HG03457 (cell line): ENCODE results near the gene RUFY1.

Source experiments
- ATAC-seq: cut with Tn5 transposase; IDR thresholded peaks from one replicate; pipeline ENCODE4 v1.9.1; 2021; ENCODE audit warnings: moderate number of reproducible peaks; ENCODE audit not compliant: unreplicated experiment

Gene RUFY1

DNA sequence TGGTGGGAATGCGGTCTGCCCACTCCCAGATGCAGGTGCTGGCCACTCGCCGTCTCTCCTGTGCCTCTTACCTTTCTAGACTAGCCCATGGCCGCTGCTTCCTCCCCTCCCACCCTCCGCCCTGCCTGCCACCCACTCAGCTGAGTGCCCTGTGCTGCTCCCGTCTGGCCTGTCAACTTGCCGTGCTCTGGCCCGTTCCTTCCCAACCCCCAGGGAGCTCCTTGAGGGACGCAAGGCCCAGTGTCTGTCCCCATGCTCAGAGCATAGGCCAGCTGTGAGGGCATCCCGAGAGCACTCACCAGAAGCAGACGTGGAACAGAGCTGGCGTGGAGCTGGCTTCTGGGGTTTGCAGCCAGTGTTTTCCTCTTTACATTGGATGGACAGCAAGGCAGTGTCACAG is 53.0 kb downstream of the RUFY1 start:
- ATAC-seq: no peak

DNA sequence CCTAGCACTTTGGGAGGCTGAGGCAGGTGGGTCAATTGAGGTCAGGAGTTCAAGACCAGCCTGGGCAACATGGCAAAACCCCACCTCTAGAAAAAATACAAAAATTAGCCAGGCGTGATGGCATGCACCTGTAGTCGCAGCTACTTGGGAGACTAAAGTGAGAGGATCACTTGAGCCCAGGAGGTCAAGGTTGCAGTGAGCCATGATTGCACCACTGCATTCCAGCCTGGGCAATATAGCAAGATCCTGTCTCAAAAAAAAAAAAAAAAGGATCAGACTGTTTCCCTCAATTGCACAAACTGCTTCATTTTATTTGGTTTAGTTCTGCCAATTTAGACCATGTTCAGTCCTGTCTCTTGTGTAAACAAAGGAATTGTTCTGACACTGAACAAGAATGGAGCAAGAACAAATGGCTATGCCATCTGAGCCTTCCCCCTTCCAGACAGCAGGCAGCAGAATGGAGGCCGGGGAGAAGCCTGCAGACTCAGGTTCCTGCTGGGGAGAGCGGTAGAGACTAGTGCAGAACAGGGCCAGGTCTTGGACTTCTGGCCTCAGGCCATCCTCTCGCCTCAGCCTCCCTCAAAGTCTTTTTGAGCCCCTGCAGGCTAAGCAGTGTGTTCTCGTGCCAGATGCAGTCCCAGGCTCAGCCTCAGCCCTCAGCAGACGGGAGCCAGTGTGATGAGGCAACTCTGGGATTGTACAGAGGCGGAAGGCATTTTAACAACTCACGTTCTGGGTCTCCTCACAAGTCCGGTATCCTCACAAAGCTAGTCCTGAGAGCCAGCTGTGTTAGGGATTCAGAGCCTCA is 54.9 kb downstream of the RUFY1 start:
- no peak for ATAC-seq

DNA sequence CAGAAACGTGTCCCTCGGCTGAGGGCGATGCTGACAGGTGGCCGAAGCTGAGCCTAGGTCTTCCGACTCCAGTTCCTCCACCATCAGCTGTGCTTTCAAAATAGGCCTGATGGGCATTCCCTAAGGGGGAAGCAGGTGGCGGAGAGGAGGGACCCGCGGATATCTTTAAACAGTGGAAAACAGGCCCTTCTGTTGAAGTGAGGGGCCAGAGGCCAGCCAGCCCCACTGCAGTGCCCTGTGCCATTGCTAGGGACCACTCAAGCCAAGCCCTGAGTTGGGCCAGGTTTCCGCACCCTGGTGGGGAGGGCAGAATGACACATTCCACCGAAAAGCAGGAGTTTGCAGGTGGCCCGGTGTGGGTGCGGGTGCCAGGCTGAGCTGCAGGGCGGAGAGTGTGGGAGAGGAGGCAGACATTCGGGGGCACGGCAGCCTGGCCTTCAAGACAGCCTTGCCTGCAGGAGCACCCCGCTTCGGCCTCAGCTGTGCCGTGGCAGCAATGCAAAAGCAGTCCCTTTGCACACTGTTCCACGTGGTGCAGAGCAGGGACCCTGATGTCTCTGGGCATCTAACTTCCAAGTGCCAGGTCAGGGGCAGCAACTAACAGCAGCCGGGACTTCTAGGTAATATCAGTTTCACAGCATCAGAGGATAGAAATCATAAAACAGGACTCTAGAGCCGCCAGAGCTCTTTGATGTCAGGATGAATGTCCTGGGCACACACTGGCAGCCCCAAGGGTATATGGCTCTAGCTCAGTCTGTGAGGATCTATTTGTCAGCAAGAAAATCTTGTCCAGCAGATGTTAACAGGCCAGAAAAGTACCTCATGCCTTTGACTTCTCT is 55.9 kb downstream of the RUFY1 start:
- ATAC-seq: no peak

DNA sequence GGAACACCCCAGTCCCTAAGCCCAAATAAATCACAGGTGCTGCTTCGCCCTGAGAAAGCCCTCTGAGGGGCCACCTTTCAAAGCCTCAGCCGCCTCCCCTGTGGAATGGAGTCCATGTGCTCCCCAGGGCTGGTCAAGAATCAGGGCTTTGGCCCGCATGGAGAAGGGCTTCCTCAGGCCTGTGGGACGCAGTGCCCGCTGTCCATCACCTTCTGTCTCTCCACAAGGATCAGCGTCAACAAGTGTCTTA is 56.5 kb downstream of the RUFY1 start:
- no peak for ATAC-seq

DNA sequence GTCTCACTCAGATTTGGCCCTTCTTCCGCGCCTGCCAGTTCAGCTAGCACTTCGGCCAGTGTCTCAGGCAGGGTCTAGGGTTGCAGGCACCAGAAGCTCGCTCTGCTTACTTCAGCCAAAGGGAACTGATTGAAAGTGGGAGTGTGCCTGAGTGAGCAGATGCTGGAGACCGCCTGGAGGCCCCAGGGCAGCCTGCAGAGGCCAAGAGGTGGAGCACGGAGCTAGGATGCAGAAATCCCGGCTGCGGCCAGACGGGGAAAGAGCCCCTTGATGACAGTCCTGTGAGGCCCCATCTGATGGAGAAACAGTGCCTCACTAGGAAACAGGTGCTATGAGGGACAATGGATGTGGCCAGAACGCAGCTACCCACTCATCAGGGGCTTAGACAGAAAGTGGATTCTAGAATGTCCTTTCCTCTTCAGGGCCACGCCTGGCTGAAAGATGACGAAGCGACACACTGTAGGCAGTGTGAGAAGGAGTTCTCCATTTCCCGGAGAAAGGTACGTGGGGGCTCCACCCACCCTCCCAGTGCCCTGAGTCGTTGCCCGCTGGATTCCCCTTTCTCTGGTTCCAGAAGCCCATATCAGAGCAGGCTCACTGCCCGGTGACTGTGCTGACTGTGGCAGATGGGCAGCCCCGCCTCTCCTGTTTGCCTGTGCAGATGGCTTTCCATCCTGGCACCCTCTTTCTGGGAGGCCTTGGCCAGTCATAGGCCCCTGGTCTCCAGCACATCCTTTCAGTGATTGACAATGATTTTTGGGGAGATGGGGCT is 57.0 kb downstream of the RUFY1 start:
- no peak for ATAC-seq

DNA sequence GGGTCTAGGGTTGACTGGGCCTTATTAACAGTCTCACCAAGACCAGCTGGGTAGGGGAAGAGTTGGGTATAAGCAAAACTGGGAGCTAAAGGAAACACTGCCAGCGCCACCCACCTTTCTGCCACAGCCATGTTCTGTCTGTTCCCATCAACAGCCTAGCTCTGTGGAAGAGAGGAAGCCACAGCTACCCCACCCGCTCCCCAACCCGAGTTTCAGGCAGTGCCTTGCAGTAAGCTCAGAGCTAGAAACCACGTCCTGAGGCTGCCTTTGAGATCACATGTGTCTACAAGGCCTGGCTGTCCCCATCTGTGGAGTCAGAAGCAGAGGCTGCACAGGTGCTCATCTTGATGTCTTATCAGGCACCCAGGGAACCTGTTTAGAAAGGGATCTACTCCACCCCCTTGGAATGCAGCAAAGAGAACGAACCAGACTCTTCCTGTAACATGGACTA is 57.8 kb downstream of the RUFY1 start:
- no peak for ATAC-seq

DNA sequence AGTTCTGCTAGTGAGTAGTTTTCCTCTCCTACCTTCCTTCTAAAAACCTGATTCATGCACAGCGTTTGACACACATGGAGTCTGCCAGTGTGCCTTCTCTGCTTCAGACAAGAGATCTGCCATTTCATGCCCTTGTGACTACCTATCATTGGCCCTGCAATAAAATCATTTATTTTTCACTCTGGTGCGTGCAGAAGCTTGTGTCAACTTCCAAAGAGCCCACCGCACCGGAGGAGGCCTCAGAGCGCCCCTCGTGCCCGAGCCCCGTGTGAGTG is 59.4 kb downstream of the RUFY1 start:
- ATAC-seq: no peak

DNA sequence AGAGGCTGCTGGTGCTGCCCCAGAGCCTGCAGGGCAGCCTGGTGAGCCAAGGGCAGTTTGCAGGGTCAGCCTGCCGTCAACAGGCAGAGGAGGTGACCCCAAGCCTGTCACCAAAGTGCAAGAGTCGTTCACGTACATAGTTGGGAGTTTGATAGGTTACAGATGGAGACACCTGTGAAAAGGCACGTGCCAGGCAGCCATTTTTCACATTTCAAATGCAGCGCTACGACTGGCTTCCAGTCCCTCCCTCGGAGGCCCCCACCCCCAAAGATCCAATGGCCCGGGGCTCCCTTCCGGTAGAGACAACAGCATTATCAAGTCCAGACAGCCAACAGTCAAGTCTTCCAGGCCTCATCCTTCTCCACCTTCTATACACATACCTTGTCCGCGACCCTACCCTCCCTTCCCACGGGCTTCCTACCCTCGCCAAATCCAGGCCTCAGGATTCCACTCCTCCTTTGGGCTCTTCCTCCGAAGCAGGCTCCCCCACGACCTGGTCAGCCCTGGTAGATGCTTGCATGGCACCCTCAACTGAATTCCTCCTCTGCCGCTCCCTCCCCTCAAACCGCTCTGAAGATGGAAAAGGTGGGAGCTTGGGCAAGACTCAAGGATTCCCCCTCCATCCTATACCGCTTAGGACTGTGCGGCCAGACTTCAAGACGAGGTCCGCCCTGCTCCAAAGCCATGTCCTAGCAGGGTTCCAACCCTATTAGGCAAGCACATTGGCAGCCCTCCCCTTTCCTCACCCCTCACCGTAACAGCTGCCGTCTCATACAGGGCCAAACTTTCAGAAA is 60.0 kb downstream of the RUFY1 start:
- no peak for ATAC-seq

DNA sequence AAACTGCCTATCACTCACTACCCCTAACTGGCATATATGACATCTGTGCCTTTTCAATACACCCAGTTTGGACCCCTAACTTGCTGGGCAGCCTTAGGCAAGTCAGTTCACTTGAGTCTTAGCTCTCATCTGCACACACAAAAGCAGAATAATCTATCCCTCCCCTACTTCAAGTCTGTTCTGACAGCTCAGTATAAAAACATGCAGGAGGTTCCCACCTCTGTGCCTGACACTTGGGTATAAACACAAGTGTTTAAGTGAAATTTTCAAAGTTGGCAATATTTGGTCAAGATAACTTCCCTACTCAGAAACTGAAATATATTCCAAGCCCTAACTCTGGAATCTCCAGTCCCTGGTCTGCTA is 60.5 kb downstream of the RUFY1 start:
- ATAC-seq: no peak

DNA sequence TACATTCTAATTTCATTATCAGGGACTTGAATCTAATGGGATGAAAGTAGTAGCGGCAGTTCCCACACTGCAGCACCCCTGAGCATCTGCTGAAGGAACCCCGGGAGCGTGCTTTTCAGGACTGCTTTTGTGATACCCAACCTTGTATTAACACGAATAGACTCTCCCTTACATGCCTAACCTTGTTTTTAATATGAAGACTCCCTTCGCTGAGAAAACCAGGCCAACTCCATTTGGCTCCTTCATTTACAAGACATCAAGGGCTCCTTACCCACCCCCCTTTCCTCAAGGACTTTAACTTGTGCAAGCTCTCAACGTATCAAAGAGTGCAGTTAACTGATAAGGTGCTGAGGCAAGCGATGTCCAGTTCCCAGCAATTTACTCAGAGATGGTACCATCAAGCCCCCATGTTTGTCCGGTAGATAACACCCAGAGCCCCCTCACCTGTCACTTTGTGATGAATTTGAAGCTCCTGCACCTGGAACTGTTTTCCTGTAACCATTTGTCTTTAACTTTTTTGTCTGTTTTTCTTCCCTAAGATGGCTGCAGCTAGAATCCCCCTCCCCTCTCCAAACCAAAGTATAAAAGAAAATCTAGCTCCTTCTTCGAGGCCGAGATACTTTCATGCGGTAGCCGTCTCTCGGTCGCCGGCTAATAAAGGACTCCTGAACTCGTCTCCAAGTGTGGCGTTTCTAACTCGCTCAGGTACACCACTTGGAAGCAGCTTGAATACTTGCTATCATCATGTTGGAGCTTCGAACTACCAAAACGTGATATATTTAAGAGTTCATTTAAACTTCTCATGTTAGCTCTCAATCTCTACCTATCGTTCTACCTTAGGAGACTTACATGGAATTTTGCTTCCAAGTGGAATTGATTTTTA is 62.5 kb downstream of the RUFY1 start:
- no peak for ATAC-seq

DNA sequence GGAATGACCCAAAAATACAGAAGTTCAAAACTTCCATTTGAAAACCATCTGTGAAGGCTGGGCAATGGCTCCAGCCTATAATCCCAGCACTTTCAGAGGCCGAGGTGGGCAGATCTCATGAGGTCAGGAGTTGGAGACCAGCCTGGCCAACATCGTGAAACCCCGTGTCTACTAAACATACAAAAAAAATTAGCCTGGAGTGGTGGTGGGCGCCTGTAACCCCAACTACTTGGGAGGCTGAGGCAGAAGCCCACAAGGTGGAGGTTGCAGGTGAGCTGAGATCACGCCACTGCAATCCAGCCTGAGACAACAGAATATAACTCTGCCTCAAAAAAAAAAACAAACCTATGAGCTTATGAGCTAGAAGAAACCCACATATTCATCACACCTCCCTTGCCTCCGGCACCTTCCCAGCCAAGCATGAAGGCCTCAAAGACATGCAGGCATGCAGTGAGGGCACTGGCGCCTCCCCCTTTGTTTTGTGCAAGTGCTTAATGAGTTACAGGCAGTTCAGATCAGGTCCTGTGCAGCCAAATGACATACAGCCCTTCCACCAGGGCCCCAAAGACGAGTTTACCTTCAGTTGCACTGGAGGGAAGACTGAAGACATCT is 63.2 kb downstream of the RUFY1 start:
- no peak for ATAC-seq

DNA sequence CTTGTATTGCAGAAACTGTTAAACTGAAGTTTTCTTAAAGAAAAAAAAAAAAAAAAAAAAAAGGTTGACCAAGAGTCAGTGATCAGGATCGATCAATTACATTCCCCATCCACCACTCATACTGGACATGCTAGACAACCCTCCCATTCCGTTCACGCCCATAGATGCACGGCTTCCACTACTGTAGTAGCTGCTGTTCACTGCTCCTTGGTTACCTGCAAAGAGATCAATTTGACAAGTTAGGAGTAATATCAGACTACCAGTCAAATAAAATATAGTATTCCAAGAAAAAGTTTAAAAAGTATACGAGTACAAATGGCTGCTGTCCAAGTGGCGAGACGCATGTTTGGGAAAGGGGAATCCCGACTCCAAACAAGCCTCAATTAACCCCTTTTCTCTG is 64.4 kb downstream of the RUFY1 start:
- ATAC-seq: no peak

DNA sequence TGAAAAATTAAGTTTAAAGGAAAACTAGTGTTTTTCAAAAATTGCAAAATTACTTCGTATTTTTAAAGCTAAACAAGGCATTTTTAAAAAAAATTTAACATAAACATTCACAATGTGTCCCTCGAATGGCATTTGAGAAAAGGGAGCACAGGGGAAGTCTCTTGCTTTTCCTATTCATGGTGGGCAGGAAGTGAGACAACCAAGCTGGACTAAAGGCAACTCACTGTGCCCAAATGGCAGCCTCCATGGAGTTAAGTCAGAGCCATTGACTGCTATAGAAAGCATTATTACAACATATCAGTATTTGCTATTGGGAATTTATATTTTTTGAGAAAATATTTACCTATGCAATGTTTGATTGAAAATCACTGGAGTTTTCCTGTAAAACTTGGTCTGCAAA is 64.8 kb downstream of the RUFY1 start:
- ATAC-seq: no peak

DNA sequence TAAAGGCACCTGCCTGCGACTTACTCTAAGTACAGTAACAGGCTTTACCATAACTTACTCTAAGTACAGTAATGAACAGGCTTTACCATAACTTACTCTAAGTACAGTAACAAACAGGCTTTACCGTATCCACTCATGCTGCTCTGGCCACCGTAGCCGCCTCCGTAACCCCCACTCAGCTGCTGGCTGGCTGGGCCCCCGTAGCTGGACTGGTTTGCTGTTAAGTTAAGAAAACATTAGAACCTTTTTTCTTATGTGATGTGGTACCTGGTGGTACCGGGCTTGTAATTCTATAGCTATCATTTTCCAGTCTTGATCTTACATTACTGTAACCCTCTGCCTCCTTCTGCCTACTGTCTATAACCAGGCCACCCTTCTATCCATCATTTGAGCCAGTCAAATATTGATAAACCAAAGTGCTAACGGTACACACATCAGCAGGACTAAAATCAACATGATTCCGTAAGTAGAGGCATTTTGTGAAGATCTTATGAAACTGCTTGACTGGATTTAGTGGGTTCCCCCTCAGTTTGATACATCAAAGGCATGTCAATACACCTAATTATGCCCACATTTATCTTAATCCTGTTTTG is 65.7 kb downstream of the RUFY1 start:
- ATAC-seq: no peak

DNA sequence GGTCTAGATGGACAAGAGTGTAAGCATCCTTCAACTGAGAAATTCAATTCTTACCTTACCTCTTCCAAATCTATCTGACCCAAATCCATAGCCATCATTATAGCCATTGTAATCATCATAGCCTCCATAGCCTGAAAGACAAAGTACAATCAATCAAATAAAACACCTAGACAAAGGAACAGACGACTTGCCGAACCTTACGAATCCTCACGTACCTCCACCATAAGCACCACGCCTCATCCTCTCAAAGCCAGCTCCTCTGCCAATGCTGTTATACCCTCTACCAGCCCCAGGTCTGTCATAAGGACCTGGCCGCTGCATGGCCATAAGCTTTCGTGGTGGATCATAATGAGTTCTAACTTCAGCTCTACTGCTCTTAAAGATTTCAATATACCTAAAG is 67.6 kb downstream of the RUFY1 start:
- ATAC-seq: no peak

DNA sequence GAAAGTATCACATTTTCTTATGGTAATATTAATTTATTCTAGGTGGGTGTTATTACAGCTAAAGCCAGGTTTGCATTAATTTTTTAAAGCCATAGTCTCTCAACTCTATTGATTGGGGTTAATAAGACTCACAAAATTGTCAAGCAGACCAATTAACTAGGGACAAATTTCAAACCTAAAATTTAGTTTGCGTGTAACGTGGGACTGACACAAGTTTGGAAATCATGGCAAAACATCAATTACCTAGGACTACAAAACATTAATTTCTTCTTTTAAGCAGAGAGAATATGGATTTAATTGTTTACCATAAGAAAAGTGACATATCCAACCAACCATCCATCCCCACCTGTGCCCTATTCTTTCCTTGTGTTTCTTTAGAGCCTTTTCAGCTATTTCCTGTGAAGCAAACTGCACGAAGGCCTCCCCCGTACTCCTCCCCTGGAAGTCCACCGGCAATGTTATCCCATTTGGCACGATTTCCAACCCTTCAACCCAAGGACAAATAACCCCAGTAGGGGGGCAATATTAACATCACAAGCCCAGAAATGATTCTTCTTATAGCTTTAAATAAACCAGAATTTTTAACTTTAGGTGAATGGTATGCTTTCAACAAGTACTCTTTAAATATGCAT is 68.7 kb downstream of the RUFY1 start:
- ATAC-seq: no peak

DNA sequence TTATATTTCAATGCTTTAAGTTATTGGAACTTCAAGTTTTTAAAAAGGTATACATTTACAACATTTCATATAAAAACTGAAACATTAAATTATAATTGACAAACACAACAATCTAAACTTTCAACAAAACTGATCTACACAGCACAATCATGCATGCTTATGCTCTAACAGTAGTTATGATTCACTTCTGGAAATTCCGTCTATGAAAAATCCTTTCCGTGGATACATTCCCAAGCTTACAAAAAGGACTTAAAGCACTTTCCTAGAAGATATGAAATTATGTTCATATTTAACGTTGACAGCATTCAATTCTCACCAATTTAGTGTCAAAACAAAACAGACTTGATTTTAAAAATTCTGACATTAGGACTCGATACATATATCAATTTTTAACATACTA is 69.4 kb downstream of the RUFY1 start:
- no peak for ATAC-seq

DNA sequence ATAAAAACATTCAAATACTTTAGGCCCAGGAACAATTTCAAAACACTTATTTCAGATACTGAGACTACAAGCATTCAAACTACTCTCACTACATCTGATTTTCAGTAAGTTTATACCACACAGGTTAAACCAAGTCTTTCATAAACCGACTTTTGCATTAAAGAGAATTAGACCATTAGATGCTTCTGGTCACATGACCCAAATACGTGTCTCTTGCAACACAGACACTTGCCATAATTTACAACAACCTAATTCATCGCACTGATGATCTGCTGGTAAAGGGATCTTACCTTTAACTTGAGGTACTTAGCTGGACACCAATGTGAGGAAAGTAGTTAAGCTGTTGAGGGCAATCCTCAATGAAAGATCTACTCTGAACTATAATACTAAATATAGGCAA is 69.9 kb downstream of the RUFY1 start:
- no peak for ATAC-seq

DNA sequence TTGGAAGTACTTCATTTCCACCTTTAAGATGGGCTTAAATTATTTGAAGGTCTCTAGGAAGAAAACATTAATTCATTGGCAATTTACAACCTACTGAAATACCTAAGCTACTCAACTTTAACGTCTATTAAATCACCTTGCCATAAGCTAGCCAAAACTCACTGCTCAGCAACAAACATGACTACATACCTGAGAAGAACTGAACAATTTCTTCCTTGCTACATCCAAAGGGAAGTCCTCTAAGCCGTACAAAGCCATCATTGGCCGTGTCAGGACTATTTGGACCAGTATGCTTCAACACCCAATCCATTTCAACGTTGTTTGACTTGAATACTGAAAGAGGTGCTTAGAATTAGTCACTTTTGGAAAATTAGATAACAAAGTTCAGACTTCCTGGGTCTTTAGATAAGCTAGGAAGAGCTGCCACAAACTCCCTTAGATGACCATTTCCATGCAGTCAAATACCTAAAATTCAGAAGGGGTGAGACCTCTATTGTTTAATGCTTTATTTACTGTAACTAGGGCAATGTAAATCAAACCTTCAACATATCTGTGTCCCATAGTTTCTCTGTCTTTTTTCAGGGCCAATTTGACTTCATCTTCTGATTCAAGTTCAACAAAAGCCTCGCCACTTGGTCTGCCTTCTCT is 70.5 kb downstream of the RUFY1 start:
- ATAC-seq: no peak
